ENCODE data around the gene IRGQ. TPM values are rescaled to one million over a fixed set of nuclear protein-coding genes. Genes with fewer than 3 reads are reported as not detected.

IRGQ gene
- total RNA-seq, 6 donors from 2014 or later: 17.2 to 25.1 (median 23.2) TPM

- ATAC-seq (ENCODE audit: low FRiP score in 2 of 2) (no peak), DNase-seq (no peak)
- Histone ChIP-seq H3K27me3 (no peaks in the 10 kb centered on the region), H3K36me3 (peaks cover 4 to 20% (median 12%) of the 10 kb centered on the region in 4 donors), H3K27ac (no peak overlapping the region), H3K4me3 (no peak overlapping the region), H3K9me3 (no peaks in the 10 kb centered on the region), H3K4me1 (peaks cover 5 to 20% (median 10%) of the 10 kb centered on the region in 4 donors)
- 95% methylated on average over 6 of the region's 6 CpGs for WGBS, 2 donors
- no peak for TF ChIP-seq POLR2AphosphoS5 (IDR thresholded peaks at IDR 0.05)
- TF ChIP-seq, protein P1, sequence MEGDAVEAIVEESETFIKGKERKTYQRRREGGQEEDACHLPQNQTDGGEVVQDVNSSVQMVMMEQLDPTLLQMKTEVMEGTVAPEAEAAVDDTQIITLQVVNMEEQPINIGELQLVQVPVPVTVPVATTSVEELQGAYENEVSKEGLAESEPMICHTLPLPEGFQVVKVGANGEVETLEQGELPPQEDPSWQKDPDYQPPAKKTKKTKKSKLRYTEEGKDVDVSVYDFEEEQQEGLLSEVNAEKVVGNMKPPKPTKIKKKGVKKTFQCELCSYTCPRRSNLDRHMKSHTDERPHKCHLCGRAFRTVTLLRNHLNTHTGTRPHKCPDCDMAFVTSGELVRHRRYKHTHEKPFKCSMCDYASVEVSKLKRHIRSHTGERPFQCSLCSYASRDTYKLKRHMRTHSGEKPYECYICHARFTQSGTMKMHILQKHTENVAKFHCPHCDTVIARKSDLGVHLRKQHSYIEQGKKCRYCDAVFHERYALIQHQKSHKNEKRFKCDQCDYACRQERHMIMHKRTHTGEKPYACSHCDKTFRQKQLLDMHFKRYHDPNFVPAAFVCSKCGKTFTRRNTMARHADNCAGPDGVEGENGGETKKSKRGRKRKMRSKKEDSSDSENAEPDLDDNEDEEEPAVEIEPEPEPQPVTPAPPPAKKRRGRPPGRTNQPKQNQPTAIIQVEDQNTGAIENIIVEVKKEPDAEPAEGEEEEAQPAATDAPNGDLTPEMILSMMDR (IDR thresholded peaks at IDR 0.05): no peak
Observed at GRCh38 chr19:43616954-43617353, 21.0 kb upstream of the IRGQ start.

DNA sequence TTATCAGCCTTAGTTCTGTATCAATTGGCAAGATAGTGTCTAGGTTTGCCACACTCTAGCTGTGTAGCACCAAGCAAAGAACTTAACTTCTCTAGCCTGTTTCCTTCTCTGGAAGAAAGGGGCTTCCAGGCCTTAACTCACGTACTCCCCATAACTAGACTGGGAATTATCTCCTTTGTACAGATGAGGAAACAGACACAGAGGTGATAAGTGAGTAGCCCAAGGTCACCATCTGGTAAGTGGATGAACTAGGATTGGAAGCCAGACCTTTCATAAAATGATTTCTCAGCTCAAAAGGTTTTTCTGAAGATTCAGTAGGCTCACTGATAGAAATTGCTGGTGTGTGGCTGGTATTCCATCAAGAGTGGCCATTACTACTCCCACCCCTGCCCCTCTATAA lies 20.4 kb upstream of the IRGQ start:
- no peak overlapping the region for H3K27ac ChIP-seq
- DNase-seq (no peak), ATAC-seq (ENCODE audit: low FRiP score in 2 of 2) (no peak)
- WGBS, 2 donors: 79 to 100% methylated on average over 1 of the region's 1 CpG
- TF ChIP-seq POLR2AphosphoS5 (IDR thresholded peaks at IDR 0.05) (no peak), EP300 (IDR thresholded peaks at IDR 0.05) (no peak), POLR2A (IDR thresholded peaks at IDR 0.05) (no peak)
- TF ChIP-seq, protein P1 (IDR thresholded peaks at IDR 0.05): no peak
- no peaks in the 10 kb centered on the region for H3K27me3 ChIP-seq
- H3K36me3 ChIP-seq: peaks cover 4 to 27% (median 17%) of the 10 kb centered on the region in 4 donors
- no peaks in the 10 kb centered on the region for H3K9me3 ChIP-seq
- no peak overlapping the region for H3K4me3 ChIP-seq
- H3K4me1 ChIP-seq: peaks cover 5 to 20% (median 10%) of the 10 kb centered on the region in 4 donors

GRCh38 chr19:43612374-43612773 lies 16.4 kb upstream of the IRGQ start:
- no peak overlapping the region for H3K27ac ChIP-seq
- DNase-seq (no peak), ATAC-seq (ENCODE audit: low FRiP score in 2 of 2) (no peak)
- 96 to 97% methylated on average over 7 to 12 of the region's 12 CpGs for WGBS, 2 donors
- no peaks in the 10 kb centered on the region for H3K27me3 ChIP-seq
- H3K9me3 ChIP-seq: no peaks in the 10 kb centered on the region
- H3K36me3 ChIP-seq: peaks cover 4 to 35% (median 19%) of the 10 kb centered on the region in 4 donors
- peaks cover 0 to 1% (median 0%) of the 10 kb centered on the region in 4 donors for H3K4me1 ChIP-seq
- TF ChIP-seq POLR2AphosphoS5 (IDR thresholded peaks at IDR 0.05): no peak
- TF ChIP-seq, protein P1 (IDR thresholded peaks at IDR 0.05): no peak
- no peak for TF ChIP-seq EP300 (IDR thresholded peaks at IDR 0.05)
- no peak for TF ChIP-seq POLR2A (IDR thresholded peaks at IDR 0.05)
- no peak overlapping the region for H3K4me3 ChIP-seq

DNA sequence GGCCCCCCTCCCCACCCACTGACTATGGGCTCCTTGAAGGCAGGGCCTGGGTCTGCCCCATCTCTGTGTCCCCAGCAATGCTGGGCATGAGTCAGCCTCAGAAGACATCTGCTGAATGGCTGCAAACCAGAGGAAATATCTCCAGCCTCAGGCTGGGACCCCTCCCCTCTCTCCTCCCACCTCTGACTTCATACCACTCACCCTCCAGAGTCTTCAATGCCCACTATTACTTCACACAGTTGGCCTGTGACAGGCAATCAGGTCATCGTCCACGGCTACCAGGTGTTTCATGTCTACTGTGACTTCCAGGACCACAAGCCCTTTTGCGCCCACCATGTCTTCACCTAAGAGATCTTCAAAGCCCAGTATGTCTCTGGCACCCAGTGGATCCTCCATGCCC lies 15.9 kb upstream of the IRGQ start, which contains the start of gene SRRM5:
Gene SRRM5, plus strand, starts transcription at position 301 of the 400 bp plus-strand sequence. Its CDS starts 34 bp downstream, at position 335.
- Histone ChIP-seq H3K9me3 (no peaks in the 10 kb centered on the region), H3K4me1 (no peaks in the 10 kb centered on the region), H3K27me3 (no peaks in the 10 kb centered on the region), H3K36me3 (peaks cover 4 to 38% (median 21%) of the 10 kb centered on the region in 4 donors), H3K27ac (no peak within 1 kb of the TSS), H3K4me3 (no peak within 1 kb of the TSS)
- 89 to 97% methylated on average over 3 of the region's 3 CpGs for WGBS, 2 donors
- ATAC-seq (ENCODE audit: low FRiP score in 2 of 2) (no peak), DNase-seq (no peak)
- TF ChIP-seq POLR2AphosphoS5 (IDR thresholded peaks at IDR 0.05) (no peak), EP300 (IDR thresholded peaks at IDR 0.05) (no peak), POLR2A (IDR thresholded peaks at IDR 0.05) (no peak)
- TF ChIP-seq, protein P1 (IDR thresholded peaks at IDR 0.05): no peak

- TF ChIP-seq POLR2AphosphoS5 (IDR thresholded peaks at IDR 0.05) (no peak), EP300 (IDR thresholded peaks at IDR 0.05) (no peak), POLR2A (IDR thresholded peaks at IDR 0.05) (no peak)
- TF ChIP-seq, protein P1 (IDR thresholded peaks at IDR 0.05): no peak
- no peak for ATAC-seq (ENCODE audit: low FRiP score in 2 of 2)
- Histone ChIP-seq H3K4me3 (no peak overlapping the region), H3K27me3 (no peaks in the 10 kb centered on the region), H3K9me3 (no peaks in the 10 kb centered on the region), H3K4me1 (no peaks in the 10 kb centered on the region), H3K36me3 (peaks cover 6 to 44% (median 25%) of the 10 kb centered on the region in 4 donors), H3K27ac (no peak overlapping the region)
- DNase-seq: no peak
- WGBS, 2 donors: 79 to 91% methylated on average over 3 of the region's 3 CpGs
Observed at GRCh38 chr19:43610493-43610892, 14.6 kb upstream of the IRGQ start.
